Activated T-helper 1 cell treated with Interleukin-2 at 50 U/mL for 16 hours (primary cell): ENCODE results near the gene NEURL4.
"Not testable (repeated sequence)": the region's sequence is repeated elsewhere in the genome, so short reads cannot be mapped to it uniquely, and the experiment has no call there.

Experiments used
- DNase-seq: peaks from one replicate; pipeline ENCODE4 v3.0.0-alpha.2; 2020; ENCODE audit warnings: low read depth

Gene NEURL4

DNA sequence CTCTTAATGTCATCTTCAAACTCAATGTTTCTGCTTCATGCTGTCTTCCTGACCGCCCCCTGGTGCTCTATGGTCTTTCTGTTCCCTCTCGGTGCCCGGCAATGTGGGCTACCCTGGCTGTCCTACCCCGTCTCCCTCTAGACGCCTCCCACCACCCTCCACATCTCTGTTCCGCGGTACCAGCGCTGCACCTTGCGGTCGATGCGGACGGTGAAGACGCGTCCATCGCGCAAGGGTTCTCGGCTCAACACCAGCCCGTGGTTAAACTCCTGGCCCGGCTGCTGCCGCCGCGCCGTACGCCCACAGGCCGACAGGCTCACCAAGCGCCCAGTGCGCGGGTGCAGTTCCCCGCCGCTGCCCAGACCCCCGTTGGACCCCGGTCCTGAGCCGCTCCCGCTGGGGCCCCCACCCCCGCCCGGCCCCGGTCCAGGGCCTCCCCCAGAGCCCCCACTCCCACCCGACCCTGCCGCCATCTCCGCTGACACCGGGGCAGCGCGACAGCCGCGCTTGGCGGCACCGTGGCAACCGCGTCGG, at the start of gene NEURL4:
Gene NEURL4 (minus strand): TSS at position 496 of the 534 bp plus-strand sequence. CDS start 23 bp downstream, at position 473.
- DNase-seq, result no peak

DNA sequence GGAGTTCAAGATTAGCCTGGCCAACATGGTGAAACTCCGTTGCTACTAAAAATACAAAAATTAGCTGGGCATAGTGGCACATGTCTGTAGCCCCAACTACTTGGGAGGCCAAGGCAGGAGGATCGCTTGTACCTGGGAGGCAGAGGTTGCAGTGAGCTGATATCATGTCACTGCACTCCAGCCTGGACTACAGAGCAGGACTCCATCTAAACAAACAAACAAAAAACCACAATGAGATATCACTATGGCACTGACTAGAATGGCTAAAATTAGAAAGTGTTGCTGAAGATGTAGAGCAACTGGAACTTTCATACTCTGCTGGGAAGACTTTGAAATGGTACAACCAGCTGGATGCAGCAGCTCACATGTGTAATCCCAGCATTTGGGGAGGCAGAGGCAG, 45.2 kb upstream of the NEURL4 start:
- DNase-seq, result no peak

DNA sequence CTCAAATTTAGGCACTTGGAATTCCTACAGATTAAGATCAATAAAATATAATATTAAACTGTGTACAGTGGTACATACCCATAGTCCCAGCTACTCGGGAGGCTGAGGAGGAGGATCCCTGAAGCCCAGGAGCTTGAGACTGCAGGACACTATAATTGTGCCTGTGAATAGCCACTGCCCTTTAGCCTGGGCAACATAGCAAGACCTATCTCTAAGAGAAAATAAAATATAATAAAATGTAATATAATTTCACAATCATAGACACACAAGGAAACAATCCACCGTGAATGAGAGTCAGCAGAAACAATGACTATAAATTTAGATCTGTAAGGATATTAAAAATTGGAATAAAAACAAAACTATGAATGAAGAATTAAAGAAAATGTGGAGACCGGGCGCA, 41.7 kb upstream of the NEURL4 start:
- no peak for DNase-seq

DNA sequence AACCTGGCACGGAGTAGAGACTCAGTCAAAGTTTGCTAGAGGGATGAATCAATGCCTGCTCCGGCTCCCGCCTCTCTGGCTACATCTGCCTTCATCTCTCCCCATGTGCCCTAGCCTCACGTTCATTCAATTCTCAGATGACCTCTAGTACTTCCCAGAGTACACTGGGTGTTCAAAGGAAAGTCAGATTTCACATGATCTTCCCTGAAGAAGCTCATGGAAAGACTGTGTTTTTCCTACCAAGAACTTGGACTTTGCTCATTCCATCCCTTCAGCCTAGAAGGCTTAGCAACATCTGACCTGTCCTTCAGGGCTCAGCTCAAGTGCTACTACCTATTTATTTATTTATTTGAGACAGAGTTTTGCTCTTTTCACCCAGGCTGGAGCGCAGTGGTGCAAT, 40.7 kb upstream of the NEURL4 start:
- DNase-seq, result no peak

DNA sequence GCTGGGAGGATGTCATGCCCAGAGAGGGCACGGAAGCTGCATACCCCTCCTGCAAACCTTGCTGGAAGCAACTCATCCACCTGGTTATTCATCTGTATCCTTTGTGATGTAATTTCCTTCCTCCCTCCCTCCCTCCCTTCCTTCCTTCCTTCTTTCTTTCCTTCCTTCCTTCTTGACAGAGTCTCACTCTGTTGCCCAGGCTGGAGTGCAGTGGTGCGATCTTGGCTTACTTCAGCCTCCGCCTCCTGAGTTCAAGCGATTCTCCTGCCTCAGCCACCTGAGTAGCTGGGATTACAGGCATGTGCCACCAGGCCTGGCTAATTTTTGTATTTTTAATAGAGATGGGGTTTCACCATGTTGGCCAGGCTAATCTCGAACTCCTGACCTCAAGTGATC, 39.5 kb upstream of the NEURL4 start:
- DNase-seq, result not testable (repeated sequence)

DNA sequence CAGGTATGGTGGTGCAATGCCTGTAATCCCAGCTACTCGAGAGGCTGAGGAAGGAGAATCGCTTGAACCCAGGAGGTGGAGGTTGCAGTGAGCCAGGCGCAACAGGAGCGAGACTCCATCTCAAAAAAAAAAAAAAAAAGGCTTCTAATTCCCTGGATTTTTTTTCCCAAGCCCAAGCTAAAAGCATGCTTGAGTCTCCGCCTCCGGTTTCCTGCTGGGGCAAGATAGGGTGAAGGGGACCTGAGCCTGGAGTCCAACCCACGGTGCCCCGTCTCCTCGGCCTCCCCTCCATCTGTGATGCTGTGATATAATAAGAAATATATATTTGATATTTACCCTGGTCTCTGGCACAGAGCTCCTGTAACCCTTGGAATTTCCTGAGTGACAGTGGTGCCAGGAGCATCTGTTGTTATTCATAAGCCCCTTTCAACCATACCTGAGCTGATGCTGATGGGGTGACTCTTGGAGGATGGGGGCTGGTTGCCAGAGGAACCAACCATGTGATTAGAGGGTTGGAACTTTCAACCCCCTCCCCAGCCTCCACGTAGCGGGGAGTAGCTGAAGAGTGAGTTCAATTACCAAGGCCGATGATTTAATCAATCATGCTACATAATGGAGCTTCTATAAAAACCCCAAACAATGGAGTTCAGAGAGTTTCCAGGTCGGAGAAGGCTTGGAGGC, 38.9 kb upstream of the NEURL4 start:
- no peak for DNase-seq

DNA sequence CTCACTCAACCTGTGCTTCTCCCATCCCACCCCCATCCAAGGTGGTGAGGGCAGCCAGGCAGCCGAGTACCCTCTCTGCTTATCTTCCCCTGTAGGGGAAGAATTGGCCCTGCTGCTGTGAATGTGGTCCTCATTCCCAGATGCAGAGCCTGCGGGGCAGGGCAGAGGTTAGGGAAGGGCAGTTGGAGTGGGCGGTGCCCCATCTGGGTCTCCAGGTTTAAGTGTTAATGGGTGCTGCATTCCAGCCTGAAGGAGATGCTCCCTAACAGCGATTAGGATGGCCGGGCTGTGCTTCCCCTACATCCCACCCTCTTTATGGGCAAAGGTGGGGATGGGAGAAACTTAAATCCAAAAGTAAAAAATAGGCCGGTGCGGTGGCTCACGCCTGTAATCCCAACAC, 37.9 kb upstream of the NEURL4 start:
- DNase-seq, result no peak

DNA sequence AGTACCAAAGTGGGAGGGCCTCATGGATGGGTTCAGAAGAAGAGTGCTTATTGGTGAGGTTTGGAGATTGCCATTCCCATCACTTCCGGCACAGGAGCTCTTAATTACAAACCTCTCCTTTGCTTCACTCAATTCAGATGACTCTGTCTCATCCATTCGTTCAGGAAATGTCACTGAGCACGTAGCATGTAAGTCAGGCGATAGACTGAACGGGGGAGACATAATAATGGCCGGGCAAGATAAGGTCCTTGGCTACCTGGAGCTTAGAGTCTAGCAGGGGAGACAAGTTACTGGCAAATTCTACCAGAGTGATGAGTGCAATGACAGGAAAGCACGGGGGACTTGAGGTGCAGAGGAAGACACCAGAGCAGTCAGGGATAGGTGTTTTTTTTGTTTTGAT, 36.8 kb upstream of the NEURL4 start:
- DNase-seq, result not testable (repeated sequence)

DNA sequence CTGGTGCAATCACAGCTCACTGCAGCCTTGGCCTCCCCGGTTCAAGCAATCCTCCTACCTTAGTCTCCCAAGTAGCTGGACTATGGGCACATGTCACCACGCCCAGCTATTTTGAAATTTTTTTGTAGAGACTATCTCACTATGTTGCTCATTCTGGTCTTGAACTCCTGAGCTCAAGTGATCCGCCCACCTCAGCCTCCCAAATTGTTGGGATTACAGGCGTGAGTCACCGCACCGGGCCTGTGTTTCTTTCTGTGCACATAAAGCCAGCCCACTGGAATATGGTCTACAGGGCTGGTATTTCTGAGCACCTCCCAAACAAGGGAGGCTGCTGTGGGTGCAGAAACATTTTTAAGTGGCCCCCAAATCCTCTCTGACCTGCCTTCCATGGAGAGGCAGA, 34.2 kb upstream of the NEURL4 start:
- no peak for DNase-seq

DNA sequence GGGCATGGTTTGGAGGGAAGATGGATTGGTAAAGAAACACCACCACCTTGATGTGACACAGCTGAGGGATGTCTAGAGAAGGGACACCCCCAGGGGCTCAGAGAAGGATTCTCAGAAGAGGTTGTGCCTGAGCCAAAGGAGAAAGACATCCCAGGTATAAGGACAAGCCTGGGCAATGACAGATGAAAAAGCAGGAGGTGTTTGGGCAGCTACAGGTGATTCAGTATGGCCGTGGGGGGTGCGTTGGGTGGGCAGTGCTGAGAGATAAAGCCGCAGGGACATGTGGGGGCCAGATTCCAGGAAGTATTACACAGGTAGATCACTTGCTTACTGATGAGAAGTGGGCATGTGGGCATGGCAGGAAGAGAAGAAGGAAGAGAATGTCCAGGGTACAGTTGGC, 32.8 kb upstream of the NEURL4 start:
- DNase-seq, result no peak

DNA sequence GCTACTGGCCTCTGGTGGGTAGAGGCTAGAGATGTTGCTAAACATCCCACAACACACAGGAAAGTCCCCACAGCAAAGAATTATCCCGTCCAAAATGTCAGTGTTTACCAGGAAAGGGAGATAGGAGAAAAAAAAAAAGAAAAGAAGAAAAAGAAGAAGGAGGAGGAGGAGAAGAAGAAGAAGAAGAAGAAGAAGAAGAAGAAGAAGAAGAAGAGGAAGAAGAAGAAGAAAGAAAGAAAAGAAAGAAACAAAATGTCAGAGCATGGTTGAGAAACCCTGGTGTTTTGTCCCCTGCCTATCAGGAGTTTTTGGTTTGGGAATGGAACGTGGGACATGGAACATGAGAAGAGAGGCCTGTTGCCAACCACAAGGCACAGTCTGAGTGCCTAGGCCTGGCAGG, 28.2 kb upstream of the NEURL4 start:
- no peak for DNase-seq

DNA sequence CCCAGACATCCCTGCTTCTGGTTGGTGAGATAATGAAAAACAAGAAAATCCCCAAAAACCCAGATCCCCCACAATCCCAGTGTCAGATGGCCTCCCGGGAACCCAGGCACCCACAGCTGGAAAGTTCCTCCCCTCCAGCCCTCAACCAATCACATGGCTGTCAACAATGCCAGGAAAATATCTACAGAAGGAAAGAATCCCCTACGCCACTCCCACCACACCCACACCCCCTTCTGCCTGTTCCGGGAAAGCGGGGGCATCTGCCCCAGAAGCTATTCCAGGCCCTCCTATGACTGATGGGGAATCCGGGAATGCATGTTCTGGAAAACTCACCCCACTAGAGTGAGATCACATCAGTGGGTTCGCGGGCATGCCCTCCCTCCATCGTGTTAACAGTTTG, 27.6 kb upstream of the NEURL4 start:
- no peak for DNase-seq

DNA sequence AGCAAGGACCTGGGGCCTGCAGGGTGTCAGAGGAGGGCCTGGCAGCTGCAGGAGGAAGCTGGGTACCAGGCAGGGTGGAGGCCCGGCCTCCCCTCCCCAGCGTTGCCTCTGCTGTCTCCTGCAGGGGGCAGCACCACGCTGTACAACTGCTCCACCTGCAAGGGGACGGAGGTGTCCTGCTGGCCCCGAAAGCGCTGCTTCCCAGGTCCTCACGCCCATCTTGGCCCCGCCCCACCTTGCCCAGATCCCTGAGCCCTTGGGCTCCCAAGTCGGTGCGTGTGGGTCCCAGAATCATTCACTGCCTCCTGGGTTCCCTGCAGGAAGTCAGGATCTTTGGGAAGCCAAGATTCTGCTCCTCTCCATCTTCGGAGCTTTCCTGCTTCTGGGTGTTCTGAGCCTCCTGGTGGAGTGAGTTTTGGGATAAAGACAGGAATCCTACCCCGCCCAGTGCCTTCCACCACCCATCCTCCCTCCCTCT, 27.0 kb upstream of the NEURL4 start:
- DNase-seq, result peak; percentile 74

DNA sequence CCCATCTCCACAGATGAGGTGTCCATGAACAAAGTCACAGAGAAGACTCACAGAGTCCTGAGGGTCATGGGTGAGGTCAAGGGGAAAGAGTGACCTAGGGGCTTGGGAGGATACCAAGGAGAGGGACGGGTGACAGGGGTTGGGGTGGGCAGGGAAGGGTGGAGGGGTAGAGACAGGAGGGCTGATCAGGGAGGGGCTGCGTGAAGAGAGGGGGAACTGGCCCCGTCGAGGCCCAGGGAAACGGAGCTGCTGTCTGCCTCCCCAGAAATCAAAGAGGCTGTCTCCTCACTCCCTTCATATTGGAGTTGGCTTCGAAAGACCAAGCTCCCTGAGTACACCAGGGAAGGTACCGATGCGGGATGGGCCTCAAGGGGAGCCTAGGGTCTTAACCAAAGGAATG, 26.4 kb upstream of the NEURL4 start:
- DNase-seq, result no peak

DNA sequence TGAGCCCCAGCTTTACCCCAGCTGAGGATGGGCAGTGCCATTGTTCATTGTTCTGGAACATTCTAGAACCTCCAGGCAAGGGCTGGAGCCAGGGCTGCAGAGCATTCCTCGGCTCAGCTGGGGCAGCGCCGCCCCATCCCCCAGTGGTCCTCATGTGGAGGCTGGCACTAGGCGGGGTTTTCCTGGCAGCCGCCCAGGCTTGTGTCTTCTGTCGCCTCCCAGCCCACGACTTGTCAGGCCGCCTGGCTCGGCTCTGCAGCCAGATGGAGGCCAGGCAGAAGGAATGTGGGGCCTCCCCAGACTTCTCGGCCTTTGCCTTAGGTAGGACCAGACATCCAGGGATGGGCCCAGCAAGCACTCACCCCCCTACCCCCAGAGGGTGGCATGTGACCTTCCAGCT, 25.9 kb upstream of the NEURL4 start, which contains the start of gene TMEM95:
Gene TMEM95 (plus strand): TSS at position 104 of the 400 bp plus-strand sequence. CDS start 49 bp downstream, at position 153.
- DNase-seq, result no peak

DNA sequence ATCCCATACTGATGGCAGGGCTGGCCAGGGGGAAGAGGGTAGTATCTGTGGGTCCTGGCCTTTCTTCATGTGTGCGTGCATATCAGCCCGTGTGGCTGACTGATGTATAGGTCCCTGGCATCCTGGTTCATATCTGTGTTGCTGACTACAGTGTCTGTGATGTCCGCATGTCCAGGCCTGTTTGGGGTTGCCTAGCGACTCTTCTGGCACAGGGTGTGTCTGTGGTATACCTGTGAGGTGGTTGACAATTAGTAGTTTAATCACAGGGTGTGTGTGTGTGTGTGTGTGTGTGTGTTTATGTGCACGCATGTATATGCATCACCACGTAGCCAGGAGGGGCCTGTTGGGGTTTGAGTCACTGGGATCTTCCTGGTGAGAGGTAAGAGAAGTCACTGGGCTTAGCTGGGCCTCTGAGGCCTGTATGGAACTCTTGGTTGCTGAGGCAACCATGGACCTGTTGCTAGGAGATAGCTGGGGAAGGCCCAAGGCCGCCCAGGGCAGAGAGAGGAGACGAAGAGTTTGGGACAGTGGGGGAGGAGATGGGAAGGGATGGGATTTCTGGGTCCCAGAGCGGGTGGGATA, 25.2 kb upstream of the NEURL4 start:
- DNase-seq, result no peak

DNA sequence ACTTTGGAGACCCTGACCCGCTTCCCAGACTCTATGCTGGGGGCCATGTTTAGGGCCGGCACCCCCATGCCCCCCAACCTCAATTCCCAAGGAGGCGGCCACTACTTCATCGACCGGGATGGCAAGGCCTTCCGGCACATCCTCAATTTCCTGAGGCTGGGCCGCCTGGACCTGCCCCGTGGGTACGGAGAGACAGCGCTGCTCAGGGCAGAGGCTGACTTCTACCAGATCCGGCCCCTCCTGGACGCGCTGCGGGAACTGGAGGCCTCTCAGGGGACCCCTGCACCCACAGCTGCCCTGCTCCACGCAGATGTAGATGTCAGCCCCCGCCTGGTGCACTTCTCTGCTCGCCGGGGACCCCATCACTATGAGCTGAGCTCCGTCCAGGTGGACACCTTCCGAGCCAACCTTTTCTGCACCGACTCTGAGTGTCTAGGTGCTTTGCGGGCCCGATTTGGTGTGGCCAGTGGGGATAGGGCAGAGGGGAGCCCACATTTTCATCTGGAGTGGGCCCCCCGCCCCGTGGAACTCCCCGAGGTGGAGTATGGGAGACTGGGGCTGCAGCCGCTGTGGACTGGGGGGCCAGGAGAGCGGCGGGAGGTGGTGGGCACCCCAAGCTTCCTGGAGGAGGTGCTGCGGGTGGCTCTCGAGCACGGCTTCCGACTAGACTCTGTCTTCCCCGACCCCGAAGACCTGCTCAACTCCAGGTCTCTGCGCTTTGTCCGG, 23.9 kb upstream of the NEURL4 start:
- no peak for DNase-seq

DNA sequence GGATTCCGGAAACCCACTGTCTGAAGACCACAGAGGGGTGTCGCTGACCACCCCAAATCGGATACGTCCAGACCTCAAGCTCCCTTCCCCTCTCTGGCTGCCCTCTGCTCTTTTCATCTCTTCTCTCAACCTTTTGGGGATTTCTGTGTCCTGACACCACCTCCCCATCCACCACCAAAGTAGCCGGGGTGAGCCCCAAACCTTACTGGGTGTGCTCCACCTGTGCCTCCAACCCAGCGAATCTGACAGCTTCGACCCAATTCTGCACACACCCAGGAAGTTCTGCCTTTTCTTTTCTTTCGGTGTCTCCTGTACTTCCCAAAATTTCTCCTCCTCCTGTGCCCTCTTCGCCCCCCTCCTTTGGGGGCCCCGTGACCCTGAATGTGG, 23.4 kb upstream of the NEURL4 start:
- DNase-seq, result no peak

DNA sequence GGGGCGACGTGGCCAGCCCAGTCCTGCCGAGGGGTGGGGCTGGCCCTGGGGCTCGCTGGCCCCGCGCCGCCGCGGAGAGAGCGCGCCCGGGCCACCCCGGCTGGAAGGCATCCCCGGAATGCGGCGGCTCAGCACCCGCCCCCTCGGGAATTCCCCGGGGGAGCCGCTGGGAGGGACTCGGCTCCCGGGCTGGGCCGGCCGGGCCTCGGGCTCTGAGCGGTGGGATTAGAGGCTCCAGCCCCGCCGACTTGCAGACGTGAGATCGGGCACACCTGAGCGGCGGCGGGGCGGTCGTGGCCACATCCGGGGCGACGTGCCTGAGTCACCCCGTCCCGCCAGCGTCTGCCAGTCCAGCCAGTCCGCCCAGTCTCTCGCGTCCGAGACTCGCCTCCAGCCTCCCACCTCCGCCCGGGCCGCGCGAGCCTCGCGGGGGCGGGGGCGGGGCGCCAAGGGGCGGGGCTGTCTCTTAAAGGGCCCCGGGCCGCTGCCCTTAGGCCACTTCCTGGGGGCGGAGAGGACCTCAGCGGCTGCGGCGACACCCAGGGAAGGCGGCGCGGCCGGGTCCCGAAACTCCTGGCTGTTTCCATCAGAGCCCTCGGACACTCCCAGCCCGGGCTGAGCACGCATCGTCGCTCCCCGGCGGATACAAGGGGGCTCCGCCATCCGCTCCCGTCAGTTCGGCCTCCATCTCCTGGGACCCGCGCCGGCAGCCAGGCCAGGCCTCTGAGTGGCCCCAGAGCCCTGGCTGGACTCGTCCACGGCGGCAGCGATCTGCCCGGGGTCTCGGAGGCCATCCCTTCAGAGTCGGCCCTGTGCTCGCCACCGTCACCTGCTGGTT, 22.7 kb upstream of the NEURL4 start, which contains the start of gene KCTD11:
Gene KCTD11 (plus strand): TSS at position 498 of the 838 bp plus-strand sequence.
- DNase-seq, result peak; percentile 71

DNA sequence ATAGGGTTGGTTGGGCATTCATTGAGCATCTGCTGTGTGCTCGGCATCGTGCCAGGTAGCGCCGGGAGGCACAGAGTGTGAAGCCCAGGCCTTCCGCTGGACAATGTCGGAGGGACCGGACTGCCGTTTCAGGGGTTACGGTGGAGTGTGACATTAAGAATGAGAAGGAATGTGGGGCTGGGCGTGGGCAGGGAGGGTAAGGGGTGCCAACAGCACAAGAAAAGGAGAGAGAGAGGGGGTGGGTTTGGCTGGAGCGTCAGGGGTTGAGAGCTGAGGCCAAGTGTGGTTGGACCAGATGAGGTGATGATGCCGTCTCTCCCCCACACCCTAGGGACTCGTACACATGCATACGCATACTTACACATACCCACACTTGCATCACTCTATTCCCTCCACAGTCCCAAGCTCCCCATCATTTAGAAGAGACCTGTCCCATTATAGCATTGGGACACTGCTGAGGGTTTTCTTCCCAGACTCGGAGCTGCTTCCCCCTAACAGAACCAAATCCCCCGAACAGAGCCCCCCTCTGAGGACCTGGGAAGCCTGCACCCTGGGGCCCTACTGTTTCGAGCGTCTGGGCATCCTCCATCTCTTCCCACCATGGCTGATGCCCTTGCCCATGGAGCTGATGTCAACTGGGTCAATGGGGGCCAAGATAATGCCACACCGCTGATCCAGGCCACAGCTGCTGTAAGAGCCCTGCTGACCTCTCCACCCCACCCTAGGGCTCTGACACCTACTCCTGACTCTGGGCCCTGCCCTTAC, 19.5 kb upstream of the NEURL4 start:
- DNase-seq, result no peak
